Liver (tissue), 3 donors: Measurements from ENCODE around the gene KCNT1.

Experiments
- EGR1 ChIP-seq, 2 donors: IDR thresholded peaks; 2 replicates each; pipeline ENCODE4 v1.6.1; 2016 to 2018; ENCODE audit warnings: antibody characterized with exemption in 2 of 2, low read depth in 2 of 2
- FOXA1 ChIP-seq: IDR thresholded peaks from 2 replicates; pipeline ENCODE4 v1.6.1; 2016; ENCODE audit warnings: antibody characterized with exemption
- FOXA2 ChIP-seq: IDR thresholded peaks from 2 replicates; pipeline ENCODE4 v1.6.1; 2016; ENCODE audit warnings: antibody characterized with exemption
- GABPA ChIP-seq, 2 donors: IDR thresholded peaks in 1 of 2; conservative IDR thresholded peaks in 1 of 2; 2 replicates each; pipeline ENCODE4 v1.6.1; 2016; ENCODE audit warnings: antibody characterized with exemption in 2 of 2, mild to moderate bottlenecking in 1 of 2, moderate library complexity in 1 of 2
- HNF4G ChIP-seq: IDR thresholded peaks from 2 replicates; pipeline ENCODE4 v1.6.1; 2016; ENCODE audit warnings: antibody characterized with exemption
- JUND ChIP-seq, 2 donors: IDR thresholded peaks; 2 replicates each; pipeline ENCODE4 v1.6.1; 2016; ENCODE audit warnings: antibody characterized with exemption in 2 of 2
- RAD21 ChIP-seq, 2 donors: IDR thresholded peaks; 2 replicates each; pipeline ENCODE4 v1.6.1; 2016; ENCODE audit warnings: antibody characterized with exemption in 2 of 2, mild to moderate bottlenecking in 2 of 2
- SP1 ChIP-seq: IDR thresholded peaks from 2 replicates; pipeline ENCODE4 v1.6.1; 2018; ENCODE audit warnings: antibody characterized with exemption, mild to moderate bottlenecking
- TAF1 ChIP-seq: conservative IDR thresholded peaks from 2 replicates; pipeline ENCODE4 v1.6.1; 2016; ENCODE audit warnings: antibody characterized with exemption, mild to moderate bottlenecking
- YY1 ChIP-seq: IDR thresholded peaks from 2 replicates; pipeline ENCODE4 v1.6.1; 2016; ENCODE audit warnings: antibody characterized with exemption, mild to moderate bottlenecking
- TF ChIP-seq, protein P1 (sequence below): fragments of 150-350 bp; IDR thresholded peaks from 2 replicates; pipeline ENCODE4 v1.5.1; 2017; ENCODE audit warnings: improper control_type of control experiment, low read depth, low read length; ENCODE audit not compliant: missing input control
- TF ChIP-seq, protein P2 (sequence below): IDR thresholded peaks from 2 replicates; pipeline ENCODE4 v1.6.1; 2016; ENCODE audit warnings: antibody characterized with exemption
- TF ChIP-seq, protein P3 (sequence below): IDR thresholded peaks from 2 replicates; pipeline ENCODE4 v1.6.1; 2016; ENCODE audit warnings: antibody characterized with exemption, mild to moderate bottlenecking
- TF ChIP-seq, protein P4 (sequence below): IDR thresholded peaks from 2 replicates; pipeline ENCODE4 v1.6.1; 2016; ENCODE audit warnings: antibody characterized with exemption
- donor health status: healthy.
- donor health status: healthy.

DNA sequence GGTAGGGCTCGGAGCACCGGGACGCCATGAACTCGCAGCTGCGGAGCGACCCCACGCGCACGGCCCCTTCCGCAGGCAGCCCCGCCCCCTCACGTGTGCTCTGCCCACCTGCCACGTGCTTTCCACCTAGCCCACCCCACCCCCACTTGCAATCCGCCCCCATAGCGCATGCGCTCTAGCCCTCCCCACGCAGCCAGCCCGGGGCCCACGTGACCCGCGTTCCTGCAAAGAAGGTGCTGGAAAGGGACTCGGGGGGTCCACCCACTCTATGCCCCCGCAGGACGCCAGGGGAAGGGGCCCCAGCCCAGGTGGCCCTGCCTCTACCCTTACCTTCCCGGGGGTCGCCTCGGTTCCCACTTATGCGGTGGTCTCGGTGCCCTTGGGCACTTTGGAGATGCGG, 2.5 kb upstream of the KCNT1 start, which contains the start of gene SOHLH1:
- TF ChIP-seq, protein P1, sequence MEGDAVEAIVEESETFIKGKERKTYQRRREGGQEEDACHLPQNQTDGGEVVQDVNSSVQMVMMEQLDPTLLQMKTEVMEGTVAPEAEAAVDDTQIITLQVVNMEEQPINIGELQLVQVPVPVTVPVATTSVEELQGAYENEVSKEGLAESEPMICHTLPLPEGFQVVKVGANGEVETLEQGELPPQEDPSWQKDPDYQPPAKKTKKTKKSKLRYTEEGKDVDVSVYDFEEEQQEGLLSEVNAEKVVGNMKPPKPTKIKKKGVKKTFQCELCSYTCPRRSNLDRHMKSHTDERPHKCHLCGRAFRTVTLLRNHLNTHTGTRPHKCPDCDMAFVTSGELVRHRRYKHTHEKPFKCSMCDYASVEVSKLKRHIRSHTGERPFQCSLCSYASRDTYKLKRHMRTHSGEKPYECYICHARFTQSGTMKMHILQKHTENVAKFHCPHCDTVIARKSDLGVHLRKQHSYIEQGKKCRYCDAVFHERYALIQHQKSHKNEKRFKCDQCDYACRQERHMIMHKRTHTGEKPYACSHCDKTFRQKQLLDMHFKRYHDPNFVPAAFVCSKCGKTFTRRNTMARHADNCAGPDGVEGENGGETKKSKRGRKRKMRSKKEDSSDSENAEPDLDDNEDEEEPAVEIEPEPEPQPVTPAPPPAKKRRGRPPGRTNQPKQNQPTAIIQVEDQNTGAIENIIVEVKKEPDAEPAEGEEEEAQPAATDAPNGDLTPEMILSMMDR, result no peak
- TF ChIP-seq, protein P2, sequence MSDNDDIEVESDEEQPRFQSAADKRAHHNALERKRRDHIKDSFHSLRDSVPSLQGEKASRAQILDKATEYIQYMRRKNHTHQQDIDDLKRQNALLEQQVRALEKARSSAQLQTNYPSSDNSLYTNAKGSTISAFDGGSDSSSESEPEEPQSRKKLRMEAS, result no peak
- no peak for TF ChIP-seq EGR1 (IDR thresholded peaks at IDR 0.05; ENCODE audit: low read depth in 2 of 2)
- TF ChIP-seq GABPA (IDR thresholded peaks at IDR 0.05 in 1 of 2, conservative IDR thresholded peaks at IDR 0.05 in 1 of 2), result no peak
- no peak for TF ChIP-seq RAD21 (IDR thresholded peaks at IDR 0.05)
- TF ChIP-seq SP1, result no peak
- TF ChIP-seq, protein P3, sequence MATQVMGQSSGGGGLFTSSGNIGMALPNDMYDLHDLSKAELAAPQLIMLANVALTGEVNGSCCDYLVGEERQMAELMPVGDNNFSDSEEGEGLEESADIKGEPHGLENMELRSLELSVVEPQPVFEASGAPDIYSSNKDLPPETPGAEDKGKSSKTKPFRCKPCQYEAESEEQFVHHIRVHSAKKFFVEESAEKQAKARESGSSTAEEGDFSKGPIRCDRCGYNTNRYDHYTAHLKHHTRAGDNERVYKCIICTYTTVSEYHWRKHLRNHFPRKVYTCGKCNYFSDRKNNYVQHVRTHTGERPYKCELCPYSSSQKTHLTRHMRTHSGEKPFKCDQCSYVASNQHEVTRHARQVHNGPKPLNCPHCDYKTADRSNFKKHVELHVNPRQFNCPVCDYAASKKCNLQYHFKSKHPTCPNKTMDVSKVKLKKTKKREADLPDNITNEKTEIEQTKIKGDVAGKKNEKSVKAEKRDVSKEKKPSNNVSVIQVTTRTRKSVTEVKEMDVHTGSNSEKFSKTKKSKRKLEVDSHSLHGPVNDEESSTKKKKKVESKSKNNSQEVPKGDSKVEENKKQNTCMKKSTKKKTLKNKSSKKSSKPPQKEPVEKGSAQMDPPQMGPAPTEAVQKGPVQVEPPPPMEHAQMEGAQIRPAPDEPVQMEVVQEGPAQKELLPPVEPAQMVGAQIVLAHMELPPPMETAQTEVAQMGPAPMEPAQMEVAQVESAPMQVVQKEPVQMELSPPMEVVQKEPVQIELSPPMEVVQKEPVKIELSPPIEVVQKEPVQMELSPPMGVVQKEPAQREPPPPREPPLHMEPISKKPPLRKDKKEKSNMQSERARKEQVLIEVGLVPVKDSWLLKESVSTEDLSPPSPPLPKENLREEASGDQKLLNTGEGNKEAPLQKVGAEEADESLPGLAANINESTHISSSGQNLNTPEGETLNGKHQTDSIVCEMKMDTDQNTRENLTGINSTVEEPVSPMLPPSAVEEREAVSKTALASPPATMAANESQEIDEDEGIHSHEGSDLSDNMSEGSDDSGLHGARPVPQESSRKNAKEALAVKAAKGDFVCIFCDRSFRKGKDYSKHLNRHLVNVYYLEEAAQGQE, result no peak
- TF ChIP-seq, protein P4, sequence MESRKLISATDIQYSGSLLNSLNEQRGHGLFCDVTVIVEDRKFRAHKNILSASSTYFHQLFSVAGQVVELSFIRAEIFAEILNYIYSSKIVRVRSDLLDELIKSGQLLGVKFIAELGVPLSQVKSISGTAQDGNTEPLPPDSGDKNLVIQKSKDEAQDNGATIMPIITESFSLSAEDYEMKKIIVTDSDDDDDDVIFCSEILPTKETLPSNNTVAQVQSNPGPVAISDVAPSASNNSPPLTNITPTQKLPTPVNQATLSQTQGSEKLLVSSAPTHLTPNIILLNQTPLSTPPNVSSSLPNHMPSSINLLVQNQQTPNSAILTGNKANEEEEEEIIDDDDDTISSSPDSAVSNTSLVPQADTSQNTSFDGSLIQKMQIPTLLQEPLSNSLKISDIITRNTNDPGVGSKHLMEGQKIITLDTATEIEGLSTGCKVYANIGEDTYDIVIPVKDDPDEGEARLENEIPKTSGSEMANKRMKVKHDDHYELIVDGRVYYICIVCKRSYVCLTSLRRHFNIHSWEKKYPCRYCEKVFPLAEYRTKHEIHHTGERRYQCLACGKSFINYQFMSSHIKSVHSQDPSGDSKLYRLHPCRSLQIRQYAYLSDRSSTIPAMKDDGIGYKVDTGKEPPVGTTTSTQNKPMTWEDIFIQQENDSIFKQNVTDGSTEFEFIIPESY, result no peak
- no peak for TF ChIP-seq YY1
- no peak for TF ChIP-seq TAF1
- no peak for TF ChIP-seq HNF4G
- no peak for TF ChIP-seq JUND (IDR thresholded peaks at IDR 0.05)
- no peak for TF ChIP-seq FOXA2
- TF ChIP-seq FOXA1, result no peak
